Measurements from ENCODE around the gene EFCAB11. TPM values are rescaled to one million over a fixed set of nuclear protein-coding genes. Genes with fewer than 3 reads are reported as not detected.

EFCAB11 gene
- polyA plus RNA-seq, 2 donors, result 6.2 to 6.3 TPM

DNA sequence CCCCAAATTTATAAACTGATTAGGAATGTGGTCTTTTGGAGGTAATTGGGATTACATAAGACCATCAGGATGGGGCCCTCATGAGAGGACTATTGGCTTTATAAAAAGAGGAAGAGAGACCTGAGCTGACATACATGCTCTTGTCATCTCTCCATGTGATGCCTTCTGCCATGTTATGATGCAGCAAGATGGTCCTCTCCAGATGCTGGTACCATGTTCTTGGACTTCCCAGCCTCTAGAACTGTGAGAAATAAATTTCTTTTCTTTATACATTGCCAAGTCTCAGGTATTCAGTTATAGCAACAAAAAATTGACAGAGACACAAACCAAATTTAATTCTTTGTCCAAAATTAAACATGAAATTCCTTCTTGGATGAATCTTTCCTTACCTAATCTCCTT is 92.9 kb downstream of the EFCAB11 start:
- Histone ChIP-seq H3K27me3 (ENCODE audit: control insufficient read depth in 1 of 2, insufficient read depth in 2 of 2, low read length in 2 of 2) (no peaks in the 10 kb centered on the region), H3K27ac (ENCODE audit: low read depth in 2 of 2, low read length in 1 of 2) (no peak overlapping the region), H3K9me3 (ENCODE audit: control insufficient read depth in 2 of 2, insufficient read depth in 1 of 2, low read depth in 1 of 2, low read length in 1 of 2) (no peaks in the 10 kb centered on the region), H3K4me3 (ENCODE audit: low read depth in 1 of 2, low read length in 2 of 2) (no peak overlapping the region), H3K4me1 (ENCODE audit: control insufficient read depth in 2 of 2, insufficient read depth in 2 of 2, low read length in 1 of 2) (peaks cover 0 to 4% of the 10 kb centered on the region in 2 donors), H3K36me3 (ENCODE audit: control insufficient read depth in 2 of 2, insufficient read depth in 2 of 2, low read length in 1 of 2) (no peaks in the 10 kb centered on the region)

DNA sequence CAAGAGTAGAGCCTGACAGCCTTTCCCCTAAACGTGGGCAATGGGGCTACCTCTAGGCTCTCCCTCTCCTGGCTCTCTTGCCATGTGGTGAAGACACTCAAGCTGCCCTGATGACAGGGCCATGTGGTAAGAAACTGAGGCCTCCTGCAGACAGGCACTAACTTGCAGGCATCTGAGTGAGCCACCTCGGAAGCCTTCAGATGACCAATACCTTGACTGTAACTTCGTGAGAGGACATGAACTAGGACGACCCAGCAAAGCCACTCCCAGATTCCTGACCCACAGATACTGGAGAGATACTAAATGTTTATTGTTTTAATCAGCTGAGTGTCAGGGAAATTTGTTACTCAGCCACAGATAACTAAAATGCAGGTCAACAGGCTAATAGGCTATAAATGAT is 96.4 kb downstream of the EFCAB11 start:
- Histone ChIP-seq H3K4me1 (ENCODE audit: control insufficient read depth in 2 of 2, insufficient read depth in 2 of 2, low read length in 1 of 2) (no peaks in the 10 kb centered on the region), H3K36me3 (ENCODE audit: control insufficient read depth in 2 of 2, insufficient read depth in 2 of 2, low read length in 1 of 2) (no peaks in the 10 kb centered on the region), H3K27me3 (ENCODE audit: control insufficient read depth in 1 of 2, insufficient read depth in 2 of 2, low read length in 2 of 2) (no peaks in the 10 kb centered on the region), H3K9me3 (ENCODE audit: control insufficient read depth in 2 of 2, insufficient read depth in 1 of 2, low read depth in 1 of 2, low read length in 1 of 2) (no peaks in the 10 kb centered on the region), H3K27ac (ENCODE audit: low read depth in 2 of 2, low read length in 1 of 2) (no peak overlapping the region), H3K4me3 (ENCODE audit: low read depth in 1 of 2, low read length in 2 of 2) (no peak overlapping the region)
- 66 to 70% methylated on average over 4 of the region's 4 CpGs for WGBS, 2 donors

GRCh38 chr14:89856871-89857345 is 97.6 kb downstream of the EFCAB11 start:
- Histone ChIP-seq H3K4me1 (ENCODE audit: control insufficient read depth in 2 of 2, insufficient read depth in 2 of 2, low read length in 1 of 2) (no peaks in the 10 kb centered on the region), H3K27ac (ENCODE audit: low read depth in 2 of 2, low read length in 1 of 2) (no peak overlapping the region), H3K27me3 (ENCODE audit: control insufficient read depth in 1 of 2, insufficient read depth in 2 of 2, low read length in 2 of 2) (no peaks in the 10 kb centered on the region), H3K36me3 (ENCODE audit: control insufficient read depth in 2 of 2, insufficient read depth in 2 of 2, low read length in 1 of 2) (no peaks in the 10 kb centered on the region), H3K4me3 (ENCODE audit: low read depth in 1 of 2, low read length in 2 of 2) (no peak overlapping the region), H3K9me3 (ENCODE audit: control insufficient read depth in 2 of 2, insufficient read depth in 1 of 2, low read depth in 1 of 2, low read length in 1 of 2) (no peaks in the 10 kb centered on the region)
- 88 to 92% methylated on average over 1 of the region's 1 CpG for WGBS, 2 donors

- H3K27ac ChIP-seq (ENCODE audit: low read depth in 2 of 2, low read length in 1 of 2), result no peak overlapping the region
- no peak overlapping the region for H3K4me3 ChIP-seq (ENCODE audit: low read depth in 1 of 2, low read length in 2 of 2)
- WGBS, 2 donors, result 82 to 86% methylated on average over 8 of the region's 8 CpGs
- no peaks in the 10 kb centered on the region for H3K4me1 ChIP-seq (ENCODE audit: control insufficient read depth in 2 of 2, insufficient read depth in 2 of 2, low read length in 1 of 2)
- H3K27me3 ChIP-seq (ENCODE audit: control insufficient read depth in 1 of 2, insufficient read depth in 2 of 2, low read length in 2 of 2), result no peaks in the 10 kb centered on the region
- no peaks in the 10 kb centered on the region for H3K9me3 ChIP-seq (ENCODE audit: control insufficient read depth in 2 of 2, insufficient read depth in 1 of 2, low read depth in 1 of 2, low read length in 1 of 2)
- no peaks in the 10 kb centered on the region for H3K36me3 ChIP-seq (ENCODE audit: control insufficient read depth in 2 of 2, insufficient read depth in 2 of 2, low read length in 1 of 2)
Measured at GRCh38 chr14:89855961-89856656, 98.4 kb downstream of the EFCAB11 start.

DNA sequence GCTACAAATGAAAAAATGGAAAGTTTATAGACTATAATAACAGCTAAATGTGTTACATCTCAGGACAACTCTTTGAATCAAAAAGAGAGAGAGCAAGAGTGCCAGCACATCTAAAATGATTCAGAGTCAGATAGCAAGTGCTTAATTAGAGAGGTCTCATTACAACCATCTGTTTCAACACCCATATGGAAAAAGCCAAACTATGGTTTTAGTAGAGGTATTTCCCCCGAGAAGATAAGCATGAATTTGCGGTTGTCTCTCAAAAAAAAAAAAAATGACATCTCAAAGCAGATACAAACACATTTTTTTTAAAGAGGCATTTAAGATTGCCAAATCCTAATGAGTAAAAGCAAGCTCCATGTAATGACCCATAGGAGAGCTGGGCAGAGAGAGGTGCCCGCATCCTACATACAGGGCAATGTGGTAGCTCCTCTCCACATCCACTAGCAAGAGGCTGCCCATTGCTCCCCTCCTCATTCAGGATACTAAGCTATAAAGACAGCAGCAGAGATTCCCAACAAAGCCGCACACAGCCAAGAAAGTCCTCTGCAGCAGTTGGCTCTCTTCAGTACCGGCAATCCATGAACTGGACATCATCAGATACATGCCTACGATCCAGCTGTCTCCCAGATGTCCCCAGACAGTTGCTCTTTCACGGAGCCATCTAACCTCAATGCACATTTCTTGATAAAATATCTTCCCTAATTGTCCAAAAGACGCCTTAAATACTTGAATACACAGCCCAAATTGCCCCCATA is 100.4 kb downstream of the EFCAB11 start:
- Histone ChIP-seq H3K4me1 (ENCODE audit: control insufficient read depth in 2 of 2, insufficient read depth in 2 of 2, low read length in 1 of 2) (no peaks in the 10 kb centered on the region), H3K4me3 (ENCODE audit: low read depth in 1 of 2, low read length in 2 of 2) (no peak overlapping the region), H3K27ac (ENCODE audit: low read depth in 2 of 2, low read length in 1 of 2) (no peak overlapping the region), H3K36me3 (ENCODE audit: control insufficient read depth in 2 of 2, insufficient read depth in 2 of 2, low read length in 1 of 2) (no peaks in the 10 kb centered on the region), H3K27me3 (ENCODE audit: control insufficient read depth in 1 of 2, insufficient read depth in 2 of 2, low read length in 2 of 2) (no peaks in the 10 kb centered on the region), H3K9me3 (ENCODE audit: control insufficient read depth in 2 of 2, insufficient read depth in 1 of 2, low read depth in 1 of 2, low read length in 1 of 2) (no peaks in the 10 kb centered on the region)
- 76 to 79% methylated on average over 8 of the region's 8 CpGs for WGBS, 2 donors

GRCh38 chr14:89851106-89851505 is 103.4 kb downstream of the EFCAB11 start:
- no peaks in the 10 kb centered on the region for H3K4me1 ChIP-seq (ENCODE audit: control insufficient read depth in 2 of 2, insufficient read depth in 2 of 2, low read length in 1 of 2)
- no peaks in the 10 kb centered on the region for H3K27me3 ChIP-seq (ENCODE audit: control insufficient read depth in 1 of 2, insufficient read depth in 2 of 2, low read length in 2 of 2)
- no peaks in the 10 kb centered on the region for H3K36me3 ChIP-seq (ENCODE audit: control insufficient read depth in 2 of 2, insufficient read depth in 2 of 2, low read length in 1 of 2)
- no peak overlapping the region for H3K4me3 ChIP-seq (ENCODE audit: low read depth in 1 of 2, low read length in 2 of 2)
- no peaks in the 10 kb centered on the region for H3K9me3 ChIP-seq (ENCODE audit: control insufficient read depth in 2 of 2, insufficient read depth in 1 of 2, low read depth in 1 of 2, low read length in 1 of 2)
- 54 to 56% methylated on average over 1 of the region's 1 CpG for WGBS, 2 donors
- H3K27ac ChIP-seq (ENCODE audit: low read depth in 2 of 2, low read length in 1 of 2), result no peak overlapping the region

- Histone ChIP-seq H3K27me3 (ENCODE audit: control insufficient read depth in 1 of 2, insufficient read depth in 2 of 2, low read length in 2 of 2) (no peaks in the 10 kb centered on the region), H3K9me3 (ENCODE audit: control insufficient read depth in 2 of 2, insufficient read depth in 1 of 2, low read depth in 1 of 2, low read length in 1 of 2) (no peaks in the 10 kb centered on the region), H3K4me1 (ENCODE audit: control insufficient read depth in 2 of 2, insufficient read depth in 2 of 2, low read length in 1 of 2) (no peaks in the 10 kb centered on the region), H3K27ac (ENCODE audit: low read depth in 2 of 2, low read length in 1 of 2) (no peak overlapping the region), H3K36me3 (ENCODE audit: control insufficient read depth in 2 of 2, insufficient read depth in 2 of 2, low read length in 1 of 2) (no peaks in the 10 kb centered on the region), H3K4me3 (ENCODE audit: low read depth in 1 of 2, low read length in 2 of 2) (no peak overlapping the region)
- WGBS, 2 donors, result 85 to 90% methylated on average over 1 of the region's 1 CpG
Measured at GRCh38 chr14:89849931-89850330, 104.6 kb downstream of the EFCAB11 start.

DNA sequence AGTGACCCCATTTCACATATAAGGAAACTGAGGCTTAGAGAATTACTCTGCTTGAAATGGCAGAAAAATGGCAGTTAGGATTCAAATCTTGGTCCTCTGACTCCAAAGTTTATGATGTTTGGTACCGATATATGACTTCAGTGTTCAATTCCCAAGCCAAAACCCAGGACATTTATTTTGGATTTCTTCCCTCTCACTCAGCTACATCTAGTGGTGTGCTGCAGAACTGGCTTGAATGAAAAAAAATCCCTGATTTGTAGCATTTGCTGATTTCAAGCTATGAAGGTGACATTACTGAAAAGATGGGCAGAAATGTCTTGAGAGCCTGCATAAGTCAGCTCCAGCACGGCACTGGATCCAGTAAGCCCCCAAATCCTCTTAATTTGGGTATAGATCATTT is 106.4 kb downstream of the EFCAB11 start:
- WGBS, 2 donors, result 86 to 87% methylated on average over 2 of the region's 2 CpGs

GRCh38 chr14:89845346-89845745 is 109.2 kb downstream of the EFCAB11 start:
- Histone ChIP-seq H3K9me3 (ENCODE audit: control insufficient read depth in 2 of 2, insufficient read depth in 1 of 2, low read depth in 1 of 2, low read length in 1 of 2) (no peaks in the 10 kb centered on the region), H3K4me1 (ENCODE audit: control insufficient read depth in 2 of 2, insufficient read depth in 2 of 2, low read length in 1 of 2) (no peaks in the 10 kb centered on the region), H3K27me3 (ENCODE audit: control insufficient read depth in 1 of 2, insufficient read depth in 2 of 2, low read length in 2 of 2) (no peaks in the 10 kb centered on the region), H3K27ac (ENCODE audit: low read depth in 2 of 2, low read length in 1 of 2) (no peak overlapping the region), H3K36me3 (ENCODE audit: control insufficient read depth in 2 of 2, insufficient read depth in 2 of 2, low read length in 1 of 2) (no peaks in the 10 kb centered on the region), H3K4me3 (ENCODE audit: low read depth in 1 of 2, low read length in 2 of 2) (no peak overlapping the region)
- 65 to 69% methylated on average over 5 of the region's 5 CpGs for WGBS, 2 donors

More for the DNA sequence above, 106.4 kb downstream of the EFCAB11 start:
- Histone ChIP-seq H3K4me3 (ENCODE audit: low read depth in 1 of 2, low read length in 2 of 2) (no peak overlapping the region), H3K27me3 (ENCODE audit: control insufficient read depth in 1 of 2, insufficient read depth in 2 of 2, low read length in 2 of 2) (no peaks in the 10 kb centered on the region), H3K4me1 (ENCODE audit: control insufficient read depth in 2 of 2, insufficient read depth in 2 of 2, low read length in 1 of 2) (no peaks in the 10 kb centered on the region), H3K36me3 (ENCODE audit: control insufficient read depth in 2 of 2, insufficient read depth in 2 of 2, low read length in 1 of 2) (no peaks in the 10 kb centered on the region), H3K27ac (ENCODE audit: low read depth in 2 of 2, low read length in 1 of 2) (no peak overlapping the region), H3K9me3 (ENCODE audit: control insufficient read depth in 2 of 2, insufficient read depth in 1 of 2, low read depth in 1 of 2, low read length in 1 of 2) (no peaks in the 10 kb centered on the region)

DNA sequence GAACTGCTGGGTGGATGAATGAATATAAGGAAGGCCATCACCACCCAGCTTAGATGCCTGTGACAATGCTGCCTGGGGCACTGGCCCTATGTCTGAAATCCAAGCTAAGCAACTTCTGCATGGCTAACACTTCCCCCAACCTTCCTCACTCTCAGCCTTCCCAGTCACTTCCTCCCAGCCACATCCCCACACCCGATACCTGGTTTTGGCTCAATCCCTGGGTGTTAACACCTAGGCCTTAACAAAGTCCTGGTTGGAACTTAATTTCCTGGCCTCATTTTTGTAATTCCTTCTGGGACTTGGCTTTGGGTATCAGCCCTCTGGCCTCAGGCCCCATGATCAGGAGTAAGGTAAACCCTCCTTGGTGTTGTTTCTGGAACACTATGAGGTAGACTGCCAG is 110.0 kb downstream of the EFCAB11 start:
- Histone ChIP-seq H3K4me1 (ENCODE audit: control insufficient read depth in 2 of 2, insufficient read depth in 2 of 2, low read length in 1 of 2) (no peaks in the 10 kb centered on the region), H3K27ac (ENCODE audit: low read depth in 2 of 2, low read length in 1 of 2) (no peak overlapping the region), H3K9me3 (ENCODE audit: control insufficient read depth in 2 of 2, insufficient read depth in 1 of 2, low read depth in 1 of 2, low read length in 1 of 2) (no peaks in the 10 kb centered on the region), H3K4me3 (ENCODE audit: low read depth in 1 of 2, low read length in 2 of 2) (no peak overlapping the region), H3K27me3 (ENCODE audit: control insufficient read depth in 1 of 2, insufficient read depth in 2 of 2, low read length in 2 of 2) (no peaks in the 10 kb centered on the region), H3K36me3 (ENCODE audit: control insufficient read depth in 2 of 2, insufficient read depth in 2 of 2, low read length in 1 of 2) (no peaks in the 10 kb centered on the region)
- 72 to 79% methylated on average over 1 of the region's 1 CpG for WGBS, 2 donors
